Hypothalamus (tissue), 51 donors: ENCODE results near the gene MACROD2.
"Not testable (repeated sequence)": the region's sequence is repeated elsewhere in the genome, so short reads cannot be mapped to it uniquely, and the experiment has no call there.

Source experiments
- DNase-seq, 51 donors: peaks; one replicate each; lab custom pipeline; 2025; lab: John Stamatoyannopoulos, UW

The MACROD2 gene

GRCh38 chr20:13995086-13995665 is at the start of gene MACROD2:
Gene MACROD2, plus strand, starts transcription at chr20:13995516.
- DNase-seq: peak; percentile 8 to 93 (median 79)

DNA sequence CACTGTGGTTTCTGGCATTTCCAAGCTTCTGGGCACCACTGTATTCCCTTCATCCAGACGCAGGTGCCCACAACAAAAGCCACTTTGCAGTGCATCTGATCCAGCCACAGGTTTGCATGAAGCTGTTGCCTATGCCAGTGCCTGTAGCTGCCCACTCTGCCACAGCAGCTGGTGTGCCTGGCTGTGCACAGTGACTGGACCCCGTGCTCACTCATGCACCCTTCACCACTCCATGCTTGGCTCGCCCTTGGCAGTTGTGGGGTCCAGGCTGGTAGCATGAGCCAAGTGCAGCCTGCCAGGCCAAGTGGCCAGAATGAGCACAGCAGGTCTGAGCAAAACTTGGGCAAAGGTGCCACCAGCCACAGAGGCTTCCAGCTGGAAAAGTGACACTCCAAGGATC is 47.6 kb upstream of the MACROD2 start:
- no peak for DNase-seq

DNA sequence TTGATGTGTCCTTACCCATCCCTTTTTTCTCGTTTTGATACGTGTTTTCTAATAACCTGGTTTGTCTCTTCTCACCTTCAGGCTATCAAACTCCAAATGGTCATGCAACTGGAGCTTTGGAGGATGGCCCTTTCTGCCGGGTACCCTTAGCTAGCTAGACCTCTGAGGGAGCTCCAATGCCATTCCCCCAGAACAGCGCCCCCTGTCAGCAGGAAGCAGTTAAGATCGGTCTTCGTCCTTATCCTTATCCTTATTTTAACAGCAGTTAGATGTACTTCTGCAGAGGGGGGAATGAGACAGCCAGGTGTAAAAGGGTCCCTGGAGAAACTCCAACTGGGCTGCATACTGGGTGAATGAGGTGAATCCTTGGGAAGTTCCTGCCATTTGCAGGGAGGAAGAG is 42.1 kb upstream of the MACROD2 start:
- DNase-seq: no peak

DNA sequence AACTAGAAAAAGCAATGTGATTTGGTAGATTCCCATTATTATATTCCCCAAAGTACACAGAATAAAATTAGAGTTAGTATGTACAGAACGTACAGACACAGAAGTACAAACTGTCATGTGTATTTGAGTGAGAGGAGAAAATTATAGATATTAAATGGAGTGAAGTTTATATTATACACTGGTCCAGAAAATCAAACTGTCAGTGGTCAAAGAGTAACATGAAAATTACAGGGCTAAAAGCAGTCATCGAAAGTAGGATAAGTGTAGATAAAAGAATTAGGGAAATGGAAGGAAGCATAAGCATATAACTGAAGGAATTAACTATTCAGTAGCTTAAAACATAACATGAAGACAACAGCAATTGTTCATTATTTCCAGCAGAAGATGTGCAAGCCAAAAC is 35.2 kb upstream of the MACROD2 start:
- DNase-seq: no peak

DNA sequence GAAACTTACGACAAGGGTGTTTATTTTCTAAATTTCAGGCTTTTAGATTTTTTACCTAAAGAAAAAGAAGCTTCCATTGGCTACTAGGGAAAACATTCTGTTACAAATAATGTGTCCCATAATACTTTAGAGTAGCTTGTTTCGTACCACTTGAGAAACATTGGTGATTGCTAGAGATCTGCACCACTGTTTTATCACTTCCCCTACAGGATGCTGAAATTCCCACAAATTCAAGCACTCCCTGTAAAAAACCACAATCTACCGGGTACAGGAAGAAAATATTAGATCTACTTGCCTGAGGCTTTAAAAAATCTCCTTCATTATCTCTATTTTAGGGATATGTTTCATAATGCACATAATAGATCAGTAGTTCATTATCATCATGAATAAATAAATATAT is 34.8 kb upstream of the MACROD2 start:
- no peak for DNase-seq

DNA sequence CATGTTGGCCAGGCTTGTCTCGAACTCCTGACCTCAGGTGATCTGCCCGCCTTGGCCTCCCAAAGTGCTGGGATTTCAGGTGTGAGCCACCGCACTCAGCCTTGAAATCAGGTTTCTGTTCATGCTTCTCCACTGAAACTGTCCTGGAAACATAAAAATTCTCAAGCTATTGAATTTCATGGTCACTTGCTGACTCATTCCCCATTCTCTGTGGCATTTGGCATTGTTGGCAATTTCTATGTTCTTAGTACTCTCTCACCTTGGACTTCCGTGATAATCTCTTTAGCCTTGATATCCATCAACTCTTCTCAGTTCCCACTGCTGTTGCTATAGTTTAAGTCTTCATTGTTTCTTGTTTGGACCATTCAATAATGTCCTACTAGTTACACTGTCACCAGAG is 11.1 kb upstream of the MACROD2 start:
- DNase-seq: no peak

DNA sequence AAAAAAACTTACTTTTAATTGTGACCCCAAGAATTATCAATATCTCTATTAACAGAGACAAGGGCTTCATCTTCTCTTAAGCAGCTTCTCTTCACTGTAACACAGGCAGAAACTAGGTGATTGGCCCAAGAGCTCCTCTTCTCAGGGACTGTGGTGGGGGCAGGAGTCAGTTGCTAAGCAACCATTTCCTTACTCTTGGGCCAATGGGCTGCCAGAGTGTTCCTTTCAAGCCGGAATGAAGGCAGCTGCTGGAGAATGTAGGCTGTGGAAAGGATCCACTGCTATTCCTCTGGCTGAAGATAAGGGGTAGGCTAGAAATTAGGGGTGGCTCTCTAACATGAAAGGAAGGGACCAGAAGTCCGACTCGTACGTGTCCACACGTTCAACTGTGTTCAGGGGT is 4.9 kb upstream of the MACROD2 start, which contains the start of gene SEL1L2:
Gene SEL1L2, minus strand, starts transcription at position 150 of the 400 bp plus-strand sequence. Its CDS starts 80 bp downstream, at position 70.
- peak in 4 of 51 donors; percentile 1 to 7 (median 2) for DNase-seq

DNA sequence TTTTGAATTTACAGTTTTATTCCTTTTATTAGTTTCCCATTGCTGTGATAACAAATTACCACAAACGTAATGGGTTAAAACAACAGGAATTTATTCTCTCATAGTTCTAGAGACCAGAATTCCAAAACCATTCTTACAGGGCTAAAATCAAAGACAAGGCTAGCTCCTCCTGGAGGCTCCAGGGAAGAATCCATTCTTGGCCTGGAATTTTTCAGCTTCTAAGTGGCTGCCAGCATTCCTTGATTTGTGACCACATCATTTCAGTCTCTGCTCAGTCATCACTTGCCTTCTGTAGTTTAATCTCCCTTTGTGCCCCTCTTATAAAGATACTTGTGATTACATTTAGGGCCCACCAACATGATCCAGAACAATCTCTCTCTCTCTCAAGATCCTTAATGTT is 4.0 kb upstream of the MACROD2 start:
- DNase-seq: no peak

DNA sequence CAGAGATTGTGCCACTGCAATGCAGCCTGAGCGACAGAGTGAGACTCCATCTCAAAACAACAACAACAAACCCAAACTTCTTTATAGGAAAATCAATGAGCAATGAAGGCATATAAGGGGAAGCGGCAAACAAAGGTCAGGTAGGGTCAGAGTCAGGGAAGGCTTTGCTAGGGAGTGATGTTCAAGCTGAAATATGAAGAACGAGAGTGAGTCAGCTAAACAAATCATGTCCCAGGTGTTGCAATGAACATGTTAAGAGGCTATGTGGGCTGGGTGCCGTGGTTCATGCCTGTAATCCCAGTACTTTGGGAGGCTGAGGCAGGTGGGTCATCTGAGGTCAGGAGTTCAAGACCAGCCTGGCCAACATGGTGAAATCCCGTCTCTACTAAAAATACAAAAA is 3.4 kb upstream of the MACROD2 start:
- not testable (repeated sequence) for DNase-seq

DNA sequence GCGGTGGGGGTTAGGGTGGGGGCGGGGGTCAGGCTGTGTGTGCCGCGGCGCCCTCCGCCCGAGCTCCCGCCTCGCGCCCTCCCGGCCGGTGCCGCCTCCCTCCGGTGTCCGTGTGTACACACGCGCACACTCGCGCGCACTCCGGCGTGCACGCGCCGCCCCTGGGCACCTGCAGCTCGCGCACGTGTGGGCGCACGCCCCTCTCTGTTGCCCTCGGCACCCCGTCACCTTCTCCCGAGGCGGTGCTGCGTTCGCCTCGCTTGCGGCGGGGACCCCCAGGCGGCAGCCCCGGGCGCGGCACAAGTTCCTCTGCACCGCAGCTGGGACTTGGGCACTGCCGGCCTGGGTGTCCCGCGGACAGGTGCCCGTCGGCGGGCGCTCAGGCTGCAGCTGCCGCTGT is 525 bp downstream of the MACROD2 start:
- peak in 31 of 51 donors; percentile 3 to 61 (median 26) for DNase-seq

DNA sequence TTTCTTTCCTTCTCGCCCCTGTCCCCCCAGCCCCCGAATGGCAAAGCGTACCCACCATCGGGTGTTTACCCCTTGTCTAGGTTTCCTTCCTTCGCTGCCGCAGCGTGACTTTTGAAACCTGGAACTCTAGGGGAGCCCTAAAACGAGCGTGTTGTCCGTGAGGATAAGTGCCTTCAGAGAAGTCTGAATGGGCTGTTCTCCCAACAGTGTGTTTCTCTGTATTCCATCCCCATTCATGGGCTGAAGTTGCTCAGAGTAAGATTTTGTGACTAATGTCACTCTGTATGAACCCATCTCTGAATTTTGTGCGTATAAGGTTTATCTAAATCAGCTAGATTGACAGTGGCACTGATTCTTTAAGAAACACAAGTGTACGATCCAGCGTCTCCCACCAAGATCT is 949 bp downstream of the MACROD2 start:
- peak in 7 of 51 donors; percentile 3 to 39 (median 25) for DNase-seq

DNA sequence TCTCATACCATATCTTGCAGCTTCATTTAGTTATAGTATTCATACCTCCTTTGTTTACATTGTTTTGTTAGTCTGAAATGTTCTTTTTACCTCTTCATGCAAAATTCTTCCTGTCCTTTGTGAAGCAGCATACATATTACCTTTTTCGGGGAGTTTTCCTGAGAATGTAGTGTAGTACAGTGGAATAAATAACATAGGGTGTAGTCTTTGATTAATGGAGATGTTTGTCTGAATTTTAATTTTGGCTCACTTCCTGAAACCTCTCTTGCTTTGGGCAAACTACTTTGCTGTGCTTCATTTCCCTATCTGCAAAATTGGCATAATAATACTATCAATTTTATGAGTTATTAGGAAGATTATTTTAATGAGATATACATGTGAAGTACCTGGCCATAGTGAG is 5.6 kb downstream of the MACROD2 start:
- no peak for DNase-seq

- no peak for DNase-seq
Observed at GRCh38 chr20:14005996-14006395, 10.7 kb downstream of the MACROD2 start.

DNA sequence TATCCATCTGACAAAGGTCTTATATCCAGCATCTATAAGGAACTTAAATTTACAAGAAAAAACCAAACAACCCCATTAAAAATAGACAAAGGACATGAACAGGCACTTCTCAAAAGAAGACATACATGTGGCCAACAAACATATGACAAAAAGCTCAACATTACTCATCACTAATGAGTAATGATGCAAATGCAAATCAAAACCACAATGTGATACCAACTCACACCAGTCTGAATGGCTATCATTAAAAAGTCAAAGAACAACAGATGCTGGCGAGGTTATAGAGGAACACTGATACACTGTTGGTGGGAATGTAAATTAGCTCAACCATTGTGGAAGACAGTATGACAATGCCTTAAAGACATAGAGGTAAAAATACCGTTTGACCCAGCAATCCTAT is 13.9 kb downstream of the MACROD2 start:
- no peak for DNase-seq

DNA sequence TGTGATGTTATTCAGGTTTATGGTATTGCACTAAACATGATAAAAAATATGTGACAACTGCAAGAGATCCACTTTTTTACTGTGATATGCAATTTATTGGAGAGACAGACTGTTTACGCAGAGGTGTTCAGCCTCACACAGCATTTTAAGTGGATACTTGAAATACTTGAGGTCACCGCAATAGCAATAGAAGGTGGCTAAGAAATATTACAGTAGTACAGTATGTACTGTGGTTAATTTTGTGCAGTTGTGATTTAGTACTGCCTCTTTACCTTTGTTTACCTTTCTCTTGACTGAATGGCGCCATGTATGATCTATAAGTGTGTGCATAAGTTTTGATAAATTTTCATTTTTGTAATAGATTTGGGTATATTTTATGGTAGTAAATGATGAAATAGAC is 17.4 kb downstream of the MACROD2 start:
- no peak for DNase-seq

GRCh38 chr20:14030991-14031390 is 35.7 kb downstream of the MACROD2 start:
- no peak for DNase-seq

DNA sequence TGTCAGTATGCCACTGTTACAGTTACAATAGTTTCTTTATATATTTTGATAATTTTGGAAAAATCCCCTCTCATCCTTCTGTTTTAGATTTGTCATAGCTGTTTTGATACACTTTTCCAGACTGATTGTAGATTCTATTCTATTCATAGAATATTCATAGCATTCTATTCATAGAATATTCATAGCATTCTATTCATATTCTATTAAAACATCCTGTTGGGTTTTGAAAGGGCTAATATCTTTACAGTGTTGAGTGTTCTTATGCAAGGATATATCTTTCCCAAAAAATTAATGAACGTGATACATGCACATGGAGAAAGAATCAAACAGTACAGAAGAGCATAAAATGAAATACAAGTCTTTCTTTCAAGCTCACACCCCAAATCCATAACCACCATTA is 38.0 kb downstream of the MACROD2 start:
- no peak for DNase-seq

DNA sequence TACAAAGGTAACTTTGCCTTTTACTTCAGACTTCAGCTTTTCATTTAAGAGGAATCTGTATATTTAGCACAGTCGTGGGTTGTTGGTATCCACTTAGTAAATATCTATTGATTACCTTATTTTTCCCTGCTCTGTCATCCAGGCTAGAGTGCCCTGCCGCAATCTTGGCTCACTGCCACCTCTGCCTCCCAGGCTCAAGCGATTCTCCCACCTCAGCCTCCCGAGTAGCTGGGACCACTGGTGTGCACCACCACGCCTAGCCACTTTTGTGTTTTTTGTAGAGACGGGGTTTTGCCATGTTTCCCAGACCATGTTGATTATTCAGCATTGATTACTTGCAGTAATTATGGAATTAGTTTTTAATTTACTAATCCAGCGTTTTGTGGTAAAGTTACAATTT is 41.3 kb downstream of the MACROD2 start:
- no peak for DNase-seq

GRCh38 chr20:14044712-14045276 is 49.5 kb downstream of the MACROD2 start:
- not testable (repeated sequence) for DNase-seq

- no peak for DNase-seq
Observed at GRCh38 chr20:14046534-14046933, 51.2 kb downstream of the MACROD2 start.

- no peak for DNase-seq
Observed at GRCh38 chr20:14049111-14049510, 53.8 kb downstream of the MACROD2 start.

DNA sequence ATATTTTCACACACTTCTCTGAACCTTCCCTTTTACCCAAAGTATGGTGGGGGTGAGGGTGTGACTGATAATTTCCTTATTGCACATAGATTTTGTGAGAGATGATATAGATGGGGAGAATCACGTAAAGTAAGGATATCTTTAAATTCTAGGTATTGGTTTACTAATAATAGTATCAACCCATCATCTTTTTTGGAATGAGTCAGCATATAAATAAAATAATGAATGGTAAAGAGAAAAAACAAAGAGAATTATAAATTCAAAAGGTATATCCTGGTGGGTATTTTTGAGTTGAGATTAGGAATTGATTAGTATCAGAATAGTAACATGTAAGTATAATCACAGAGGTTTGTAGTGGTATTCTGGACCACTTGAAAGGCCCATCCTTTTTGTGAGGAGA is 56.1 kb downstream of the MACROD2 start:
- DNase-seq: no peak
